Tibial nerve (tissue), 4 donors: ENCODE results near the gene CCDC61. TPM values are rescaled to one million over a fixed set of nuclear protein-coding genes. Genes with fewer than 3 reads are reported as not detected.

ENCODE experiments used
- DNase-seq, 2 donors: peaks; one replicate each; pipeline ENCODE4 v3.0.0-alpha.2; 2019; ENCODE audit warnings: low spot score in 2 of 2
- H3K27ac ChIP-seq, 4 donors: fragments of 200-600 bp; sonication (generic) in 3 of 4; one replicate each; pipeline ENCODE4 v1.5.1; 2017 to 2019; ENCODE audit warnings: mild to moderate bottlenecking in 1 of 4
- H3K27me3 ChIP-seq, 2 donors: fragments of 200-600 bp; sonication (generic) in 1 of 2; one replicate each; pipeline versions ENCODE4 v1.5.1 to v1.6.0; 2017 to 2019
- H3K36me3 ChIP-seq, 3 donors: fragments of 200-600 bp; sonication (generic); one replicate each; pipeline ENCODE4 v1.5.1; 2018 to 2019
- H3K4me1 ChIP-seq, 4 donors: fragments of 200-600 bp; sonication (generic) in 3 of 4; one replicate each; pipeline ENCODE4 v1.5.1; 2017 to 2019
- H3K4me3 ChIP-seq, 4 donors: fragments of 200-600 bp; sonication (generic) in 3 of 4; one replicate each; pipeline ENCODE4 v1.5.1; 2017 to 2019; ENCODE audit warnings: mild to moderate bottlenecking in 1 of 4, moderate library complexity in 1 of 4
- H3K9me3 ChIP-seq, 4 donors: fragments of 200-600 bp; sonication (generic) in 3 of 4; one replicate each; pipeline ENCODE4 v1.5.1; 2017 to 2019
- EP300 ChIP-seq, 2 donors: sonication (generic); formaldehyde crosslinking; IDR thresholded peaks; one replicate each; pipeline ENCODE4 v1.6.1; 2017; ENCODE audit warnings: antibody characterized with exemption in 2 of 2, mild to moderate bottlenecking in 1 of 2
- POLR2A ChIP-seq, 2 donors: fragments of 450-650 bp; IDR thresholded peaks; one replicate each; pipeline ENCODE4 v1.6.1; 2017; ENCODE audit warnings: antibody characterized with exemption in 2 of 2, mild to moderate bottlenecking in 2 of 2, moderate library complexity in 2 of 2
- WGBS, 2 donors: methylation state at CpG; one replicate each; pipeline ENCODE4 v1.1.5; 2018; 5-methylcytosine and 5-hydroxymethylcytosine counted together
- total RNA-seq, 4 donors: library from RNA; depleted of rRNA; stranded (reverse); fragments of >200 nt; gene quantifications; one replicate each; pipeline ENCODE4 v1.1.0, GENCODE V29; 2016
- TF ChIP-seq, protein P1 (sequence below), 5 experiments: fragments of 200-600 bp in 3 of 5; fragments of 450-650 bp in 2 of 5; sonication (generic) in 3 of 5; IDR thresholded peaks; one replicate each; pipeline ENCODE4 v1.5.1; 2016 to 2019; ENCODE audit warnings: antibody characterized with exemption in 5 of 5, mild to moderate bottlenecking in 3 of 5, moderate library complexity in 2 of 5

The CCDC61 gene
- total RNA-seq, 4 donors from 2014 or later = 16.2 to 31.4 (median 21.3) TPM

DNA sequence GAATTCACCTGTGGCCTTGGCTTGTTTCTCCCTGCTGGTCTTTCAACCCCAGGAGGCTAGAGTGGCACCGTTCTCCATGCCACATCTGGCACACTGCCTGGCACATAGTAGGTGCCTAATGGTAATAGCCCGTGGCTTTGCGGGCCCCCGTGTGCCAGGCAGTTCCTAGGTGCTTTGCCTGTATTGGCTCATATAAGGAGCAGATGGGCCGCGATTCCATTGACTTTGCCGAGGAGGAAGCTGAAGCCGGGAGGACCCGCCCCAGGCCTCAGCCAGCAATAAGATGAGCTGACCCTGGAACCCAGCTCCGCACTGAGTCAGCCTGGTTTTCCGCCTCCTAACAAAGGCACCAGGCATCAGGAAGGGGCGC, 26.8 kb downstream of the CCDC61 start:
- WGBS, 2 donors = 39 to 60% methylated on average over 8 to 12 of the region's 12 CpGs
- H3K27me3 ChIP-seq = peaks cover 2 to 51% of the 10 kb centered on the region in 2 donors
- DNase-seq = no peak

DNA sequence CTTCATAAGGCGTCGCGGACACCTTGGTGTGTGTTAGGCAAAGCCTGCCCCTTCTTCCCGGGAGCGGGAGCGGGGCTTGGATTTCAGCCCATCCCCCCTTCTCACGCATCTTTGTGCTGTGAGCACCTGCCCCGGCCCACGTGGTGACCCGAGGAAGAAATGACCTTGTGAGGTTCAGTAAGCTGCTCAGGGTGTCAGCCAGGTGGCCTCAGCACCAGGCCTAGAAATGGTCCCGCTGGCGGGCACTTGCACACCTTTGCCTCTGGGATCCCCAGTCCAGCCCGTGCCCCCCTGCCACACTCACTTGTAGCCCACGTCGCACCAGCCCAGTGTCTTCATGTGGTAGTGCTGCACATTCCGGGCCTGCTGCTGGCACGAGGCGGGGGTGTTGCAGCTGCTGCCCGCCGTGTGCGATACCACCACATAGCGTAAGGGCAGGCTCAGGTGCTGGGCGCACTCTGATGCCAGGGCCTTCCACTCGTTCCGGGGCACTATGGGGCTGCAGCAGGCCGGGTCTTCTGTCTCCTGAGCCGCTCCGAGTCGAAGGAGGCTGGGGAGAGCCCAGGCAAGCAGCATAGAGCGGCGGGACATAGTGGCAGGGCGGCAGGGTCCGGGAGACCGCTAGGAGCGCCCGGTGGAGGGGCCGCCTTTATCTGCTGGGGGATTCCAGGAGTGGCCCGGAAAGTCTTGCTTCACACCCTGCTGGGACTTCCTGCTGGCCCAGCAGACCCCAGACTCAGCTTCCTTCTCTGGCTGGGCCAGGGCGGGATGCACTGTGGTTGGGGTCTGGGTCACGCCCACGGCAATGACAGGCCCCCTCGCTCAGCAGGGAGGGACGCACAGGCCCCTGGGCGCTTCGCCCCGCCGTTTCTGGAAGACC, 27.4 kb downstream of the CCDC61 start, which contains the start of gene PGLYRP1:
TSS of gene PGLYRP1 (minus strand) at position 623 of the 880 bp plus-strand sequence. CDS start at position 591, 32 bp downstream.
- WGBS, 2 donors = 18 to 27% methylated on average over 24 to 25 of the region's 47 CpGs
- TF ChIP-seq EP300 (IDR thresholded peaks at IDR 0.05) (no peak), POLR2A (IDR thresholded peaks at IDR 0.05) (no peak)
- Histone ChIP-seq H3K4me3 (no peak within 1 kb of the TSS), H3K27ac (no peak within 1 kb of the TSS), H3K27me3 (peaks cover 2 to 56% of the 10 kb centered on the region in 2 donors), H3K36me3 (peaks cover 0 to 19% (median 0%) of the 10 kb centered on the region in 3 donors), H3K4me1 (no peaks in the 10 kb centered on the region), H3K9me3 (no peaks in the 10 kb centered on the region)
- no peak for DNase-seq

More for the DNA sequence above, 26.8 kb downstream of the CCDC61 start:
- Histone ChIP-seq H3K9me3 (no peaks in the 10 kb centered on the region), H3K4me3 (no peak overlapping the region), H3K36me3 (peaks cover 0 to 25% (median 0%) of the 10 kb centered on the region in 3 donors), H3K4me1 (peaks cover 0 to 2% (median 1%) of the 10 kb centered on the region in 4 donors), H3K27ac (no peak overlapping the region)
- no peak for TF ChIP-seq EP300 (IDR thresholded peaks at IDR 0.05)
- TF ChIP-seq, protein P1, sequence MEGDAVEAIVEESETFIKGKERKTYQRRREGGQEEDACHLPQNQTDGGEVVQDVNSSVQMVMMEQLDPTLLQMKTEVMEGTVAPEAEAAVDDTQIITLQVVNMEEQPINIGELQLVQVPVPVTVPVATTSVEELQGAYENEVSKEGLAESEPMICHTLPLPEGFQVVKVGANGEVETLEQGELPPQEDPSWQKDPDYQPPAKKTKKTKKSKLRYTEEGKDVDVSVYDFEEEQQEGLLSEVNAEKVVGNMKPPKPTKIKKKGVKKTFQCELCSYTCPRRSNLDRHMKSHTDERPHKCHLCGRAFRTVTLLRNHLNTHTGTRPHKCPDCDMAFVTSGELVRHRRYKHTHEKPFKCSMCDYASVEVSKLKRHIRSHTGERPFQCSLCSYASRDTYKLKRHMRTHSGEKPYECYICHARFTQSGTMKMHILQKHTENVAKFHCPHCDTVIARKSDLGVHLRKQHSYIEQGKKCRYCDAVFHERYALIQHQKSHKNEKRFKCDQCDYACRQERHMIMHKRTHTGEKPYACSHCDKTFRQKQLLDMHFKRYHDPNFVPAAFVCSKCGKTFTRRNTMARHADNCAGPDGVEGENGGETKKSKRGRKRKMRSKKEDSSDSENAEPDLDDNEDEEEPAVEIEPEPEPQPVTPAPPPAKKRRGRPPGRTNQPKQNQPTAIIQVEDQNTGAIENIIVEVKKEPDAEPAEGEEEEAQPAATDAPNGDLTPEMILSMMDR (IDR thresholded peaks at IDR 0.05) = no peak
- TF ChIP-seq POLR2A (IDR thresholded peaks at IDR 0.05) = no peak

DNA sequence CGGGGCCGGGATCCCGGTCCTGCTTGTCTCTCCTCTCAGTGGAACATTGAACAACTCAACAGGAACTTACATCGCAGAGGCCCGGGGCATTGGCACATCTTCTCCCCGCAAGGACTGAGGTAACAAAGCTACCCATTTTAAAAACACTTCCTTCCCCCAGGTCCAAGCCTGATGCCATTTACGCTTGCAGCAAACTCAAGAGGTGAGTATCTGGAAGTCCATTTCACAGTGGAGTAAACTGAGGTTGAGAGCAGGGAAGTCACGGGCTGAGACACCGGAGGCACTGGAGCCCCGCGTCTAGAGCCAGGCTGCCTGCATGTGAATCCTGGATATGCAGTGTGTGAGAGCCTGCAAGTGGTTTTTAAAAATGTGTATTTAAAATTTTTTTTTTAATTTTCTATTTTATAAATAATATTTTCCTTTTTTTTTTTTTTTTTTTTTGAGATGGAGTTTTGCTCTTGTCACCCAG, 28.1 kb downstream of the CCDC61 start:
- DNase-seq = no peak
- Histone ChIP-seq H3K27me3 (peaks cover 2 to 63% of the 10 kb centered on the region in 2 donors), H3K4me3 (no peak overlapping the region), H3K9me3 (no peaks in the 10 kb centered on the region), H3K27ac (no peak overlapping the region), H3K36me3 (peaks cover 0 to 12% (median 0%) of the 10 kb centered on the region in 3 donors), H3K4me1 (no peaks in the 10 kb centered on the region)
- TF ChIP-seq, protein P1 (IDR thresholded peaks at IDR 0.05) = no peak
- TF ChIP-seq EP300 (IDR thresholded peaks at IDR 0.05) (no peak), POLR2A (IDR thresholded peaks at IDR 0.05) (no peak)
- 56 to 63% methylated on average over 9 to 10 of the region's 11 CpGs for WGBS, 2 donors

DNA sequence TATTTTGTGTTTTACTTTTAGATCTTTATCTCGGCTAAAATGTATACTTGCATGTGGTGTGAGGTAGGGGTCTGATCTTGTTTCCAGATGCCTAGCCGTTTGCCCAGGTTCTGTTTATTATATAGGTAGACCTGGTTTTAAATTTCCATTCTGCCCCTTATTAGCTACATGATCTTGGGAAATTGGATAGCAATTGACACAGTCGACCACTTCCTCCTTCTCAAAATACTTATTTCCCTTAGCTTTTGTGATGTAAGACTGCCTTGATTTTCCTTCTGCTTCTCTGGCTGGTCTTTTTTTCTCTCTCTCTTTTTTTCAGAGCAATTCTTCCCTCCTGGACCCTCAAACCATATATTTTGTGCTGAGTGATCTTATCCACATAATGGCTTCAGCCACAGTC, 30.6 kb downstream of the CCDC61 start:
- WGBS, 2 donors = 81% methylated on average over 3 of the region's 3 CpGs
- H3K27me3 ChIP-seq = peaks cover 2 to 71% of the 10 kb centered on the region in 2 donors

DNA sequence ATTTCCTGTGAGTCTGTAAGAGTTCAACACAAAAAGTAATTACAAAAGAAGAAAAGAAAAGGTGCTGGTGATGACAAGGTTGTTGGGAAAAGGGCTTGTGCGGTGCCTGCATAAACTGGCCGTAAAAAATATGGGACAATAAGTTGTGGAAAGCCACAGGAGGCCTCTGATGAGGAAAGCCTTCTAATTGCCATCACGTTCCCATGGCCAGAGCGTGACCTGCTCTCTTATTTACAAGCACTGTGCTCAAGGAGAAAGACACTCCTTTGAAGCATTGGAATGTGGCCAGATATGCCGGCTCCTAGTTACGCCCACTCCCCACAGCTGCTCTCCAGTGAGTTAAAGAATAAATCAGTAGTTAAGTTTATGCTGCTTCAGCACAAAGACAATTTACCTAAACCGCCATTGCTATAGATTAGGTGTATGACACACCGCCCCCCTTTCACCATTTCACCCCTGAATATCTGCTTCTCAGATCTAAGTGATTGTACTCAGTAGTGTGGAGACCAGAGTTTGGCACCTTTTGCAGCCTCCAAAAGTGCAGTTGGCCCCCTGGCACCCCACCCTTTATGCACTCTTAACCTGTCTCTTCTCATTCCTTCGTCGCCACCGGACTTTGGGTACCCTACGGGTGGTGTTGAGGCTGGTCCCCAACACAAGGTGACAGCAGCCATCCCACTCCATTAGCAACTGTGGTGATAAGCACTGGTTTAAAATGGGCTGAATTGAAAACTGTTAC, 35.7 kb downstream of the CCDC61 start:
- Histone ChIP-seq H3K4me3 (no peak overlapping the region), H3K36me3 (peaks cover 0 to 5% (median 0%) of the 10 kb centered on the region in 3 donors), H3K27me3 (peaks cover 2 to 36% of the 10 kb centered on the region in 2 donors), H3K9me3 (no peaks in the 10 kb centered on the region), H3K4me1 (no peaks in the 10 kb centered on the region), H3K27ac (no peak overlapping the region)
- TF ChIP-seq, protein P1 (IDR thresholded peaks at IDR 0.05) = no peak
- WGBS, 2 donors = 43 to 49% methylated on average over 12 of the region's 12 CpGs
- no peak for DNase-seq

More for the DNA sequence above, 30.6 kb downstream of the CCDC61 start:
- no peak overlapping the region for H3K27ac ChIP-seq
- H3K4me1 ChIP-seq = no peaks in the 10 kb centered on the region
- DNase-seq = no peak
- TF ChIP-seq, protein P1 (IDR thresholded peaks at IDR 0.05) = no peak
- TF ChIP-seq POLR2A (IDR thresholded peaks at IDR 0.05) (no peak), EP300 (IDR thresholded peaks at IDR 0.05) (no peak)
- H3K36me3 ChIP-seq = no peaks in the 10 kb centered on the region
- no peaks in the 10 kb centered on the region for H3K9me3 ChIP-seq
- H3K4me3 ChIP-seq = no peak overlapping the region
